Peyer's patch (tissue), 4 donors: ENCODE results near the gene ZG16B. TPM values are rescaled to one million over a fixed set of nuclear protein-coding genes. Genes with fewer than 3 reads are reported as not detected.

Experiments
- DNase-seq, 3 donors: peaks; one replicate each; pipeline ENCODE4 v3.0.0-alpha.2; 2017 to 2019
- H3K27ac ChIP-seq, 4 donors: fragments of 200-600 bp; sonication (generic); one replicate each; pipeline ENCODE4 v1.5.1; 2016 to 2019
- H3K27me3 ChIP-seq, 2 donors: fragments of 200-600 bp; sonication (generic); one replicate each; pipeline ENCODE4 v1.5.1; 2019
- H3K36me3 ChIP-seq, 3 donors: fragments of 200-600 bp; sonication (generic); one replicate each; pipeline ENCODE4 v1.5.1; 2016 to 2019
- H3K4me1 ChIP-seq, 4 donors: fragments of 200-600 bp; sonication (generic); one replicate each; pipeline ENCODE4 v1.5.1; 2016 to 2019
- H3K4me3 ChIP-seq, 4 donors: fragments of 200-600 bp; sonication (generic); 1 replicate in 3 of 4; 2 replicates in 1 of 4; pipeline ENCODE4 v1.5.1; 2016 to 2019; ENCODE audit warnings: mild to moderate bottlenecking in 1 of 4
- H3K9me3 ChIP-seq, 4 donors: fragments of 200-600 bp; sonication (generic); one replicate each; pipeline ENCODE4 v1.5.1; 2016 to 2019; ENCODE audit warnings: mild to moderate bottlenecking in 1 of 4
- CTCF ChIP-seq, 6 experiments: fragments of 450-650 bp in 4 of 6; fragments of 200-600 bp in 2 of 6; sonication (generic) in 1 of 6; IDR thresholded peaks; one replicate each; pipeline ENCODE4 v1.5.1; 2017 to 2019; ENCODE audit warnings: antibody characterized with exemption in 6 of 6, mild to moderate bottlenecking in 3 of 6, moderate library complexity in 1 of 6
- POLR2A ChIP-seq, 2 donors: fragments of 450-650 bp; IDR thresholded peaks; one replicate each; pipeline ENCODE4 v1.5.1; 2017; ENCODE audit warnings: antibody characterized with exemption in 2 of 2, mild to moderate bottlenecking in 2 of 2, moderate library complexity in 2 of 2
- total RNA-seq, 4 donors: library from RNA; depleted of rRNA; stranded (reverse); fragments of >200 nt; gene quantifications; one replicate each; pipeline ENCODE4 v1.1.0, GENCODE V29; 2016

The ZG16B gene
- total RNA-seq, 4 donors from 2014 or later, result 2.5 to 13.0 (median 5.5) TPM

DNA sequence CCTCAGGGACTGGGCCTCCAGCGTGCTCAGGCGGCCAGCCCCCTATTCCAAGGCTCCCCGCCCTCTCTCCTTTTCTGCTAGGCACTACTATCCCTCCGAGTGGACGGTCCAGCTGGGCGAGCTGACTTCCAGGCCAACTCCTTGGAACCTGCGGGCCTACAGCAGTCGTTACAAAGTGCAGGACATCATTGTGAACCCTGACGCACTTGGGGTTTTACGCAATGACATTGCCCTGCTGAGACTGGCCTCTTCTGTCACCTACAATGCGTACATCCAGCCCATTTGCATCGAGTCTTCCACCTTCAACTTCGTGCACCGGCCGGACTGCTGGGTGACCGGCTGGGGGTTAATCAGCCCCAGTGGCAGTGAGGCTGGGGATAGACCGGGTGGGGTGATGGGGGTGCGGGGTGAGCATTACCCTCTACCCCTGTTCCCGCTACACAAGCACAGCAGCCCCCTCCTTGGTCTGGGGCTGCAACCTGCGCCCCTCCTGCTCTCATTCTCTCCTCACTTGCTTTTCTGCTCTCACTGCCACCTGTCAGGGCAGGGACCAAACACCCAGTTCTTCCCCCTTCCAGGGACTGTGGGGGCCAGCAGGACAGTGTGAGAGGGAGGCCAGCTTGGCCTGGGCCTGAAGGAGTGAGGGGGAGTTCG, 30.8 kb upstream of the ZG16B start:
- DNase-seq, result peak in 1 of 3 donors; percentile 46
- no peak overlapping the region for H3K4me3 ChIP-seq
- TF ChIP-seq POLR2A (IDR thresholded peaks at IDR 0.05), result no peak
- no peak for TF ChIP-seq CTCF (IDR thresholded peaks at IDR 0.05)
- no peak overlapping the region for H3K27ac ChIP-seq
- H3K27me3 ChIP-seq, result no peaks in the 10 kb centered on the region
- no peaks in the 10 kb centered on the region for H3K36me3 ChIP-seq
- H3K9me3 ChIP-seq, result peaks cover 0 to 4% (median 2%) of the 10 kb centered on the region in 4 donors
- no peaks in the 10 kb centered on the region for H3K4me1 ChIP-seq

- H3K36me3 ChIP-seq, result no peaks in the 10 kb centered on the region
- H3K27me3 ChIP-seq, result no peaks in the 10 kb centered on the region
- no peak for TF ChIP-seq CTCF (IDR thresholded peaks at IDR 0.05)
- no peak for TF ChIP-seq POLR2A (IDR thresholded peaks at IDR 0.05)
- H3K4me3 ChIP-seq, result no peak overlapping the region
- H3K27ac ChIP-seq, result no peak overlapping the region
- peaks cover 0 to 8% (median 2%) of the 10 kb centered on the region in 4 donors for H3K9me3 ChIP-seq
- DNase-seq, result peak in 1 of 3 donors; percentile 52
- H3K4me1 ChIP-seq, result no peaks in the 10 kb centered on the region
These were observed 30.3 kb upstream of the ZG16B start for GRCh38 chr16:2799859-2800226.

GRCh38 chr16:2803545-2804195, 26.4 kb upstream of the ZG16B start:
- no peaks in the 10 kb centered on the region for H3K36me3 ChIP-seq
- peaks cover 0 to 8% (median 2%) of the 10 kb centered on the region in 4 donors for H3K9me3 ChIP-seq
- TF ChIP-seq CTCF (IDR thresholded peaks at IDR 0.05) (no peak), POLR2A (IDR thresholded peaks at IDR 0.05) (no peak)
- DNase-seq, result no peak
- no peaks in the 10 kb centered on the region for H3K4me1 ChIP-seq
- H3K4me3 ChIP-seq, result no peak overlapping the region
- H3K27me3 ChIP-seq, result no peaks in the 10 kb centered on the region
- H3K27ac ChIP-seq, result no peak overlapping the region

GRCh38 chr16:2804728-2805127, 25.4 kb upstream of the ZG16B start:
- Histone ChIP-seq H3K36me3 (no peaks in the 10 kb centered on the region), H3K9me3 (peaks cover 0 to 8% (median 2%) of the 10 kb centered on the region in 4 donors), H3K4me1 (no peaks in the 10 kb centered on the region), H3K27me3 (no peaks in the 10 kb centered on the region), H3K27ac (no peak overlapping the region), H3K4me3 (no peak overlapping the region)
- no peak for TF ChIP-seq CTCF (IDR thresholded peaks at IDR 0.05)
- no peak for TF ChIP-seq POLR2A (IDR thresholded peaks at IDR 0.05)
- peak in 1 of 3 donors; percentile 39 for DNase-seq

DNA sequence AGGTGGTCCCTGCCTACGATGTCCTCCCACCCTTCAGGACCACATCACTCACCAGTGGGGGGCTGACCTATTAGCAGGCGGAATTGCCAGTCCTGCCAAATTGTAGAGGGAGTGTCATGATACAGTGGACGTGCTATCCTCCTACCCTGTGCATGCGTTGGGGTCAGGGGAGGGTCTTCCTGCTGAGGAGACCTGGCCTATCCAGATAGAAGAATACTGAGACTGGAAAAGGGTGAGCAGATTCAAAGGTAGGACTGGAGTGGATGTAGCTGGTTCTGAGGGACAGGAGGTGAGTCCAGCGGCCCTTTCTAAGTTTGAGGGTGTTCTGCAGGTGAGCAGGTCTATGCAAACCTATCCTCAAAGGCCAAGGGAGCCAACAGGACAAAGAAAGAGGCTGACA, 23.8 kb upstream of the ZG16B start:
- DNase-seq, result peak in 1 of 3 donors; percentile 6
- H3K27ac ChIP-seq, result no peak overlapping the region
- no peaks in the 10 kb centered on the region for H3K27me3 ChIP-seq
- H3K4me1 ChIP-seq, result no peaks in the 10 kb centered on the region
- no peak for TF ChIP-seq POLR2A (IDR thresholded peaks at IDR 0.05)
- H3K36me3 ChIP-seq, result no peaks in the 10 kb centered on the region
- peaks cover 0 to 8% (median 2%) of the 10 kb centered on the region in 4 donors for H3K9me3 ChIP-seq
- H3K4me3 ChIP-seq, result no peak overlapping the region

GRCh38 chr16:2808181-2808580, 21.9 kb upstream of the ZG16B start:
- peak in 1 of 3 donors; percentile 14 for DNase-seq
- peaks cover 0 to 8% (median 2%) of the 10 kb centered on the region in 4 donors for H3K9me3 ChIP-seq
- H3K27ac ChIP-seq, result no peak overlapping the region
- H3K4me3 ChIP-seq, result no peak overlapping the region
- H3K27me3 ChIP-seq, result no peaks in the 10 kb centered on the region
- TF ChIP-seq CTCF (IDR thresholded peaks at IDR 0.05) (no peak), POLR2A (IDR thresholded peaks at IDR 0.05) (no peak)
- no peaks in the 10 kb centered on the region for H3K4me1 ChIP-seq
- no peaks in the 10 kb centered on the region for H3K36me3 ChIP-seq
